ENCODE results near the gene SLC35A5. TPM values are rescaled to one million over a fixed set of nuclear protein-coding genes. Genes with fewer than 3 reads are reported as not detected.

The SLC35A5 gene
- total and polyA plus RNA-seq, 2 of the 8 experiments (the other 6 are each of a cell fraction or from before 2014, with no cell fraction given): 36.5 to 38.6 TPM

DNA sequence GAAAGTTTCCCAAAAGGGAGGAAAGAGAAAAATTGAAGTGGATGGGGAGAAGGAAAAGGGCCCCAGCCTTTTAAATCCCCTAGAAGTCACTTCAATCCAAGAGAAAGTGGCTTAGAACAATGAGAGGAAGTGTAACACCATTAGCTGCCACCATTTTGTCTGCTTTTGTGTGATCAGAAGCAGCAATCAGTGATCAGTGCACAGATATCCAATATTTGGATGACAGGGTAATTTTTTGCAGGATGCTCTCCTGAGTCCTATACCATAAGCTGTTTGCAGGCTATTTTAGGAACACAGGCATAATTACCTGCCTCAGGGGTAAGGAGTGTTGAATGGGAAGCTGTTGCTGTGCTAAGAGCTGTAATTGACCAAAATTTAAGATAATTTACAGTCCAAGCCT is 31.4 kb downstream of the SLC35A5 start (continued):
- TF ChIP-seq E2F6 (IDR thresholded peaks at IDR 0.05): no peak
- no peak for TF ChIP-seq SUZ12 (IDR thresholded peaks at IDR 0.05; ENCODE audit: low read length)
- no peak for TF ChIP-seq FOSL1 (IDR thresholded peaks at IDR 0.05; ENCODE audit: insufficient read depth, low read depth, low read length)
- TF ChIP-seq SP1 (IDR thresholded peaks at IDR 0.05; ENCODE audit: low read depth, low read length): no peak
- no peak for TF ChIP-seq RNF2 (IDR thresholded peaks at IDR 0.05; ENCODE audit: borderline replicate concordance, low read depth, low read length, missing control alignments, poor library complexity, severe bottlenecking)
- no peak for TF ChIP-seq SIRT6 (IDR thresholded peaks at IDR 0.05; ENCODE audit: low read length)
- TF ChIP-seq NANOG (IDR thresholded peaks at IDR 0.05; ENCODE audit: insufficient read depth, low read depth, low read length, poor library complexity, severe bottlenecking): no peak
- TF ChIP-seq RAD21 (IDR thresholded peaks at IDR 0.05 in 1 of 2, conservative IDR thresholded peaks at IDR 0.05 in 1 of 2; ENCODE audit: low read depth in 2 of 2, low read length in 2 of 2): no peak
